KG1 (cell line): ENCODE data around the gene ARHGAP15.

Experiments used
- DNase-seq: peaks from one replicate; lab custom pipeline; 2025; lab: John Stamatoyannopoulos, UW

Gene ARHGAP15

GRCh38 chr2:143482771-143483170 lies 353.6 kb downstream of the ARHGAP15 start:
- DNase-seq: no peak

GRCh38 chr2:143486976-143487375 lies 357.8 kb downstream of the ARHGAP15 start:
- DNase-seq: no peak

- no peak for DNase-seq
Measured at GRCh38 chr2:143489145-143489544, 359.9 kb downstream of the ARHGAP15 start.

- DNase-seq: no peak
Measured at GRCh38 chr2:143491131-143491530, 361.9 kb downstream of the ARHGAP15 start.

- DNase-seq: no peak
Measured at GRCh38 chr2:143493339-143493738, 364.1 kb downstream of the ARHGAP15 start.

GRCh38 chr2:143497726-143498125 lies 368.5 kb downstream of the ARHGAP15 start:
- no peak for DNase-seq

GRCh38 chr2:143498496-143498895 lies 369.3 kb downstream of the ARHGAP15 start:
- DNase-seq: no peak

GRCh38 chr2:143499061-143499460 lies 369.8 kb downstream of the ARHGAP15 start:
- DNase-seq: no peak

GRCh38 chr2:143501106-143501676 lies 372.0 kb downstream of the ARHGAP15 start:
- DNase-seq: no peak

GRCh38 chr2:143503280-143503679 lies 374.1 kb downstream of the ARHGAP15 start:
- DNase-seq: no peak

- no peak for DNase-seq
Measured at GRCh38 chr2:143504397-143504796, 375.2 kb downstream of the ARHGAP15 start.

- no peak for DNase-seq
Measured at GRCh38 chr2:143505542-143505941, 376.3 kb downstream of the ARHGAP15 start.

- DNase-seq: no peak
Measured at GRCh38 chr2:143513081-143513480, 383.9 kb downstream of the ARHGAP15 start.

- DNase-seq: no peak
Measured at GRCh38 chr2:143514413-143514812, 385.2 kb downstream of the ARHGAP15 start.

GRCh38 chr2:143515318-143515717 lies 386.1 kb downstream of the ARHGAP15 start:
- DNase-seq: no peak

- no peak for DNase-seq
Measured at GRCh38 chr2:143519521-143519920, 390.3 kb downstream of the ARHGAP15 start.

GRCh38 chr2:143521396-143521795 lies 392.2 kb downstream of the ARHGAP15 start:
- DNase-seq: no peak

GRCh38 chr2:143522699-143523098 lies 393.5 kb downstream of the ARHGAP15 start:
- DNase-seq: no peak

- no peak for DNase-seq
Measured at GRCh38 chr2:143524119-143524553, 394.9 kb downstream of the ARHGAP15 start.

- DNase-seq: no peak
Measured at GRCh38 chr2:143524559-143525401, 395.6 kb downstream of the ARHGAP15 start.

GRCh38 chr2:143525402-143525860 lies 396.2 kb downstream of the ARHGAP15 start:
- DNase-seq: no peak

GRCh38 chr2:143526498-143526897 lies 397.3 kb downstream of the ARHGAP15 start:
- DNase-seq: no peak

- no peak for DNase-seq
Measured at GRCh38 chr2:143528021-143528420, 398.8 kb downstream of the ARHGAP15 start.
